Endothelial cell of umbilical vein (primary cell): Measurements from ENCODE around the gene MUC2. TPM values are rescaled to one million over a fixed set of nuclear protein-coding genes. Genes with fewer than 3 reads are reported as not detected.

Experiments
- BruUV-seq: library from RNA; stranded (reverse); fragments of 400-500 nt; replicated peaks from 2 replicates; lab custom pipeline; 2021; lab: Mats Ljungman, UMichigan
- CTCF ChIA-PET: fragments of 300-600, 350-600 bp; sonication (Branson Sonifier 250); formaldehyde crosslinking; loops from one replicate; lab custom pipeline; 2021; ENCODE audit warnings: antibody characterized with exemption, inconsistent platforms; lab: Charles Lee
- POLR2A ChIA-PET: fragments of 300-600, 350-600 bp; sonication (Branson Sonifier 250); formaldehyde crosslinking; loops from one replicate; lab custom pipeline; 2021; ENCODE audit warnings: antibody characterized with exemption, inconsistent platforms; lab: Charles Lee
- DNase-seq: peaks from one replicate; pipeline ENCODE4 v3.0.0-alpha.2; 2011; ENCODE audit warnings: low read depth, low spot score
- FAIRE-seq: peaks from 2 replicates; lab custom pipeline; 2011; peaks lifted over from hg19 to GRCh38; lab: Jason Lieb, UNC
- H2AFZ ChIP-seq: 2 replicates; pipeline ENCODE4 v1.6.0; 2012; ENCODE audit warnings: low read depth, low read length, control low read depth, inconsistent platforms
- H3K27ac ChIP-seq: 2 replicates; pipeline ENCODE4 v1.5.1; 2011; ENCODE audit warnings: low read depth, mild to moderate bottlenecking, control low read depth, low read length, moderate library complexity; ENCODE audit not compliant: insufficient read depth
- H3K27me3 ChIP-seq, 2 experiments: 2 replicates each; pipeline versions ENCODE4 v1.6.0 to v1.6.1; 2011; ENCODE audit warnings: low read length in 2 of 2, mixed read lengths in 1 of 2; ENCODE audit not compliant: control insufficient read depth in 2 of 2, insufficient read depth in 2 of 2
- H3K36me3 ChIP-seq, 2 experiments: 2 replicates in 1 of 2; 3 replicates in 1 of 2; pipeline ENCODE4 v1.5.1; 2011; ENCODE audit warnings: low read length in 2 of 2, mild to moderate bottlenecking in 1 of 2, moderate library complexity in 1 of 2; ENCODE audit not compliant: control insufficient read depth in 2 of 2, insufficient read depth in 2 of 2; ENCODE audit errors: extremely low read depth in 1 of 2
- H3K4me1 ChIP-seq: 3 replicates; pipeline ENCODE4 v1.5.1; 2011; ENCODE audit warnings: mild to moderate bottlenecking, low read length; ENCODE audit not compliant: control insufficient read depth, insufficient read depth; ENCODE audit errors: extremely low read depth
- H3K4me2 ChIP-seq: 2 replicates; pipeline ENCODE4 v1.6.1; 2011; ENCODE audit warnings: low read length, control low read depth, mixed read lengths; ENCODE audit not compliant: insufficient read depth
- H3K4me3 ChIP-seq, 3 experiments: fragments of 200-600 bp in 1 of 3; sonication (generic), shearing (Covaris generic) in 1 of 3; replicated peaks in 1 of 3; 2 replicates each; pipeline ENCODE4 v1.5.1; 2011 to 2016; ENCODE audit warnings: control low read depth in 3 of 3, low read length in 3 of 3, mild to moderate bottlenecking in 2 of 3, inconsistent platforms in 1 of 3, low read depth in 1 of 3, moderate library complexity in 1 of 3; ENCODE audit not compliant: insufficient read depth in 1 of 3
- H3K79me2 ChIP-seq: 2 replicates; pipeline ENCODE4 v1.6.0; 2012; ENCODE audit warnings: low read length, inconsistent platforms; ENCODE audit not compliant: control insufficient read depth, insufficient read depth
- H3K9ac ChIP-seq: replicated peaks from 2 replicates; pipeline ENCODE3; 2011; ENCODE audit warnings: low read length, control low read depth; ENCODE audit not compliant: insufficient read depth; ENCODE audit errors: extremely low read depth
- H3K9me1 ChIP-seq: replicated peaks from 3 replicates; pipeline ENCODE4 v1.6.0; 2011; ENCODE audit warnings: mild to moderate bottlenecking, low read length; ENCODE audit not compliant: control insufficient read depth, insufficient read depth; ENCODE audit errors: extremely low read depth
- H3K9me3 ChIP-seq: replicated peaks from 2 replicates; pipeline ENCODE4 v1.5.1; 2012; ENCODE audit warnings: low read length, inconsistent platforms; ENCODE audit not compliant: control insufficient read depth, insufficient read depth
- H4K20me1 ChIP-seq: replicated peaks from 2 replicates; pipeline ENCODE3; 2011; ENCODE audit warnings: mild to moderate bottlenecking, low read length; ENCODE audit not compliant: control insufficient read depth, insufficient read depth; ENCODE audit errors: extremely low read depth
- CTCF ChIP-seq, 2 donors: IDR thresholded peaks; 1 replicate in 1 of 2; 2 replicates in 1 of 2; pipeline ENCODE4 v1.5.1; 2011; ENCODE audit warnings: low read length in 2 of 2, mild to moderate bottlenecking in 2 of 2, moderate library complexity in 2 of 2, control low read depth in 1 of 2, inconsistent platforms in 1 of 2, low read depth in 1 of 2; ENCODE audit not compliant: insufficient read depth in 1 of 2; ENCODE audit errors: extremely low read depth in 1 of 2
- EZH2 ChIP-seq: IDR thresholded peaks from 2 replicates; pipeline ENCODE4 v1.6.1; 2012; ENCODE audit warnings: borderline replicate concordance, low read depth, mild to moderate bottlenecking, moderate library complexity, low read length, inconsistent platforms; ENCODE audit not compliant: severe bottlenecking
- FOS ChIP-seq: IDR thresholded peaks from 2 replicates; pipeline ENCODE4 v1.6.1; 2011; ENCODE audit warnings: mild to moderate bottlenecking, low read length, moderate library complexity, borderline replicate concordance; ENCODE audit not compliant: insufficient read depth
- GATA2 ChIP-seq: IDR thresholded peaks from 2 replicates; pipeline ENCODE4 v1.7.0; 2011; ENCODE audit warnings: low read depth, mild to moderate bottlenecking, moderate library complexity, mixed read lengths, low read length; ENCODE audit not compliant: insufficient read length, insufficient read depth
- JUN ChIP-seq: IDR thresholded peaks from 2 replicates; pipeline ENCODE4 v1.6.1; 2011; ENCODE audit warnings: borderline replicate concordance, low read depth; ENCODE audit not compliant: insufficient read length, insufficient read depth
- MAX ChIP-seq: IDR thresholded peaks from 2 replicates; pipeline ENCODE4 v1.6.1; 2011; ENCODE audit not compliant: insufficient read depth, insufficient read length
- MYC ChIP-seq: IDR thresholded peaks from one replicate; pipeline ENCODE4 v1.6.1; 2011; ENCODE audit warnings: mild to moderate bottlenecking, low read depth, low read length
- POLR2A ChIP-seq: IDR thresholded peaks from 2 replicates; pipeline ENCODE4 v1.6.1; 2012; ENCODE audit warnings: low read depth, mild to moderate bottlenecking, control low read depth, low read length
- POLR2AphosphoS5 ChIP-seq: IDR thresholded peaks from 2 replicates; pipeline ENCODE4 v1.6.1; 2012; ENCODE audit warnings: low read depth, mild to moderate bottlenecking, control low read depth, low read length, moderate library complexity; ENCODE audit not compliant: insufficient read depth
- dilution Hi-C: fragments of 300-500 bp; cut with MboI; formaldehyde crosslinking; loops from one replicate; pipeline ENCODE4 v1.15.0; 2019; ENCODE audit warnings: low sequenced_read_pairs; ENCODE audit not compliant: extremely low pct_ligation_motif_present
- intact Hi-C: fragments of 100-400 bp; cut with micrococcal nuclease; formaldehyde crosslinking; loops from one replicate; pipeline ENCODE4 v1.10.0; 2022
- polyA plus RNA-seq, 4 experiments: library from polyadenylated mRNA; depleted of rRNA in 3 of 4; stranded (reverse) in 3 of 4; unstranded in 1 of 4; fragments of >200 nt; gene quantifications; 2 replicates each; pipeline versions ENCODE4 v1.2.1 to v1.2.3, GENCODE V29; 2011 to 2012; ENCODE audit warnings: missing spikeins in 1 of 4
- total RNA-seq: library from RNA; stranded (reverse); gene quantifications from 2 replicates; pipeline ENCODE4 v1.2.3, GENCODE V29; 2021

MUC2 gene
- total and polyA plus RNA-seq, 2 donors (not counting 3 experiments of a cell fraction or from before 2014, with no cell fraction given) = not detected

- Histone ChIP-seq H3K9me3 (no peaks in the 10 kb centered on the region), H3K4me2 (no peak overlapping the region), H3K27me3 (no peaks in the 10 kb centered on the region), H4K20me1 (no peaks in the 10 kb centered on the region), H3K79me2 (no peaks in the 10 kb centered on the region), H3K9ac (no peak overlapping the region), H3K9me1 (no peaks in the 10 kb centered on the region), H3K4me3 (no peak overlapping the region), H3K4me1 (no peaks in the 10 kb centered on the region), H3K36me3 (no peaks in the 10 kb centered on the region), H3K27ac (no peak overlapping the region), H2AFZ (no peak overlapping the region)
- BruUV-seq = no TSS peak
- intact Hi-C loops (no loop called here), dilution Hi-C loops (no loop called here)
- FAIRE-seq = no peak
- CTCF ChIA-PET = no interaction called here
- POLR2A ChIA-PET = no interaction called here
- DNase-seq = no peak
- TF ChIP-seq POLR2AphosphoS5 (no peak), JUN (no peak), CTCF (IDR thresholded peaks at IDR 0.05; ENCODE audit: extremely low read depth in 1 of 2, insufficient read depth in 1 of 2, low read depth in 1 of 2, low read length in 2 of 2) (no peak), EZH2 (no peak), POLR2A (no peak), GATA2 (no peak), FOS (no peak), MYC (no peak), MAX (no peak)
Observed at GRCh38 chr11:1084561-1085439, 10.1 kb downstream of the MUC2 start.
